ENCODE measurements around the gene RETN. TPM values are rescaled to one million over a fixed set of nuclear protein-coding genes. Genes with fewer than 3 reads are reported as not detected.

The RETN gene
- total RNA-seq, 1 donor from 2014 or later, result 21.1 TPM

- intact Hi-C loops (cut with DNase I), result no loop called here
- Histone ChIP-seq H3K27me3 (ENCODE audit: low read depth) (no peaks in the 10 kb centered on the region), H3K27ac (no peak overlapping the region), H3K4me1 (peaks cover 19% of the 10 kb centered on the region), H3K4me3 (no peak overlapping the region), H3K9me3 (no peaks in the 10 kb centered on the region), H3K36me3 (no peaks in the 10 kb centered on the region)
- no peak for ATAC-seq
- no peak for TF ChIP-seq CTCF (IDR thresholded peaks at IDR 0.05)
- DNase-seq, result no peak
These were observed 41.8 kb downstream of the RETN start for GRCh38 chr19:7710616-7711015.

GRCh38 chr19:7715671-7716070 lies 46.8 kb downstream of the RETN start:
- DNase-seq, result no peak
- intact Hi-C loops (cut with DNase I), result no loop called here
- Histone ChIP-seq H3K27me3 (ENCODE audit: low read depth) (no peaks in the 10 kb centered on the region), H3K4me1 (no peaks in the 10 kb centered on the region), H3K27ac (no peak overlapping the region), H3K9me3 (no peaks in the 10 kb centered on the region), H3K36me3 (no peaks in the 10 kb centered on the region), H3K4me3 (no peak overlapping the region)
- no peak for ATAC-seq
- TF ChIP-seq CTCF (IDR thresholded peaks at IDR 0.05), result no peak

GRCh38 chr19:7716762-7717161 lies 47.9 kb downstream of the RETN start:
- H3K4me3 ChIP-seq, result no peak overlapping the region
- no peak for TF ChIP-seq CTCF (IDR thresholded peaks at IDR 0.05)
- H3K27me3 ChIP-seq (ENCODE audit: low read depth), result no peaks in the 10 kb centered on the region
- DNase-seq, result no peak
- H3K4me1 ChIP-seq, result no peaks in the 10 kb centered on the region
- ATAC-seq, result no peak
- no peaks in the 10 kb centered on the region for H3K9me3 ChIP-seq
- intact Hi-C loops (cut with DNase I), result no loop called here
- H3K27ac ChIP-seq, result no peak overlapping the region
- H3K36me3 ChIP-seq, result no peaks in the 10 kb centered on the region

GRCh38 chr19:7718668-7719067 lies 49.8 kb downstream of the RETN start:
- Histone ChIP-seq H3K4me1 (no peaks in the 10 kb centered on the region), H3K36me3 (no peaks in the 10 kb centered on the region), H3K27ac (no peak overlapping the region), H3K4me3 (no peak overlapping the region), H3K27me3 (ENCODE audit: low read depth) (no peaks in the 10 kb centered on the region), H3K9me3 (no peaks in the 10 kb centered on the region)
- no peak for TF ChIP-seq CTCF (IDR thresholded peaks at IDR 0.05)
- intact Hi-C loops (cut with DNase I), result no loop called here
- ATAC-seq, result no peak
- DNase-seq, result no peak

Other genes starting within 250 kb of the RETN start
- gene PEX11G, start 180.0 kb upstream of the RETN start, total RNA-seq, result 3.8 TPM
- 54.9 TPM for gene ZNF358, start 152.9 kb upstream of the RETN start, total RNA-seq
- gene MCOLN1, start 146.4 kb upstream of the RETN start, total RNA-seq, result 79.0 TPM
- 289 TPM for gene PNPLA6, start 133.3 kb upstream of the RETN start, total RNA-seq
- gene CAMSAP3, start 73.2 kb upstream of the RETN start, total RNA-seq, result 25.6 TPM
- 42.0 TPM for gene XAB2, start 39.5 kb upstream of the RETN start, total RNA-seq
- 82.6 TPM for gene PET100, start 39.3 kb upstream of the RETN start, total RNA-seq
- 3.5 TPM for gene PCP2, start 35.3 kb upstream of the RETN start, total RNA-seq
- 200 TPM for gene STXBP2, start 31.9 kb upstream of the RETN start, total RNA-seq
- 184 TPM for gene MCEMP1, start 8.0 kb downstream of the RETN start, total RNA-seq
- 75.3 TPM for gene TRAPPC5, start 11.8 kb downstream of the RETN start, total RNA-seq
- 0.50 TPM for gene FCER2, start 33.1 kb downstream of the RETN start, total RNA-seq
- 2.9 TPM for gene CLEC4G, start 63.1 kb downstream of the RETN start, total RNA-seq
- gene CD209, start 78.5 kb downstream of the RETN start, total RNA-seq, result 18.8 TPM
- 5.8 TPM for gene CLEC4M, start 94.2 kb downstream of the RETN start, total RNA-seq
- 11.7 TPM for gene EVI5L, start 161.2 kb downstream of the RETN start, total RNA-seq
- gene PRR36, start 205.3 kb downstream of the RETN start, total RNA-seq, result 2.5 TPM
- 6.6 TPM for gene LRRC8E, start 219.5 kb downstream of the RETN start, total RNA-seq
- 38.6 TPM for gene MAP2K7, start 234.8 kb downstream of the RETN start, total RNA-seq
- gene TGFBR3L, start 245.8 kb downstream of the RETN start, total RNA-seq, result 2.1 TPM

Data from lower lobe of right lung (tissue), 2 donors.